GM18511 (cell line): Measurements from ENCODE around the gene UFC1.
"Not testable (repeated sequence)": the region's sequence is repeated elsewhere in the genome, so short reads cannot be mapped to it uniquely, and the experiment has no call there.

Experiments used
- ATAC-seq: cut with Tn5 transposase; IDR thresholded peaks from one replicate; pipeline ENCODE4 v1.9.1; 2021; ENCODE audit warnings: mild to moderate bottlenecking, moderate library complexity; ENCODE audit not compliant: unreplicated experiment

Gene UFC1

GRCh38 chr1:161153682-161154337, at the start of gene UFC1:
Gene UFC1, plus strand, starts transcription at chr1:161153978. Its CDS starts 20 bp downstream, at chr1:161153998.
- ATAC-seq, result peak; percentile 92

GRCh38 chr1:161106431-161106830, 47.3 kb upstream of the UFC1 start:
- no peak for ATAC-seq

GRCh38 chr1:161111117-161111516, 42.7 kb upstream of the UFC1 start:
- no peak for ATAC-seq

- no peak for ATAC-seq
These were observed 42.3 kb upstream of the UFC1 start for GRCh38 chr1:161111527-161111926.

- ATAC-seq, result no peak
These were observed 39.9 kb upstream of the UFC1 start for GRCh38 chr1:161113915-161114314.

- ATAC-seq, result no peak
These were observed 39.2 kb upstream of the UFC1 start for GRCh38 chr1:161114556-161114955.

GRCh38 chr1:161115132-161115711, 38.6 kb upstream of the UFC1 start:
- no peak for ATAC-seq

- ATAC-seq, result not testable (repeated sequence)
These were observed 37.8 kb upstream of the UFC1 start for GRCh38 chr1:161115961-161116360.

- ATAC-seq, result peak; percentile 90
These were observed 35.8 kb upstream of the UFC1 start, which contains the start of the genes NIT1 and PFDN2 for GRCh38 chr1:161117759-161118581. Gene NIT1, plus strand, starts transcription at chr1:161118105. Its CDS starts 72 bp downstream, at chr1:161118177. Gene PFDN2, minus strand, starts transcription at chr1:161118037. Its CDS starts 11 bp downstream, at chr1:161118026.

GRCh38 chr1:161119092-161119903, 34.5 kb upstream of the UFC1 start:
- no peak for ATAC-seq

- ATAC-seq, result no peak
These were observed 32.6 kb upstream of the UFC1 start for GRCh38 chr1:161121042-161121650.

- ATAC-seq, result no peak
These were observed 31.9 kb upstream of the UFC1 start for GRCh38 chr1:161121834-161122233.

- no peak for ATAC-seq
These were observed 30.8 kb upstream of the UFC1 start for GRCh38 chr1:161122967-161123366.

GRCh38 chr1:161127649-161128048, 26.1 kb upstream of the UFC1 start:
- no peak for ATAC-seq

GRCh38 chr1:161128591-161129420, 25.0 kb upstream of the UFC1 start:
- no peak for ATAC-seq

- ATAC-seq, result no peak
These were observed 23.5 kb upstream of the UFC1 start for GRCh38 chr1:161130266-161130665.

- ATAC-seq, result no peak
These were observed 22.0 kb upstream of the UFC1 start for GRCh38 chr1:161131523-161132409.

- peak; percentile 97 for ATAC-seq
These were observed 21.2 kb upstream of the UFC1 start, which contains the start of gene DEDD for GRCh38 chr1:161132410-161133219. Gene DEDD, minus strand, starts transcription at chr1:161132667. Its CDS starts 8,205 bp downstream, at chr1:161124462.
